Left lung (tissue), 10 donors: ENCODE data around the gene SSX2IP. TPM values are rescaled to one million over a fixed set of nuclear protein-coding genes. Genes with fewer than 3 reads are reported as not detected.

Experiments used
- ATAC-seq: fragments of 200-7000 bp; cut with Tn5 transposase; one replicate; pipeline ENCODE4 v1.9.1; 2020; ENCODE audit warnings: moderate library complexity
- DNase-seq, 4 donors: peaks; one replicate each; pipeline ENCODE4 v3.0.0-alpha.2; 2013 to 2020
- H3K27ac ChIP-seq, 2 donors: fragments of 200-600 bp; sonication (generic) in 1 of 2; one replicate each; pipeline versions ENCODE4 v1.5.0 to v1.8.0; 2020 to 2021
- H3K27me3 ChIP-seq, 2 donors: fragments of 200-600 bp; sonication (generic) in 1 of 2; one replicate each; pipeline versions ENCODE4 v1.5.0 to v1.8.0; 2020 to 2021
- H3K36me3 ChIP-seq, 2 donors: fragments of 200-600 bp; sonication (generic) in 1 of 2; one replicate each; pipeline versions ENCODE4 v1.5.0 to v1.8.0; 2020 to 2021
- H3K4me1 ChIP-seq, 2 donors: fragments of 200-600 bp; one replicate each; pipeline ENCODE4 v1.8.0; 2021
- H3K4me3 ChIP-seq, 2 donors: fragments of 200-600 bp; sonication (generic) in 1 of 2; one replicate each; pipeline versions ENCODE4 v1.5.0 to v1.8.0; 2020 to 2021; ENCODE audit warnings: mild to moderate bottlenecking in 1 of 2
- H3K9me3 ChIP-seq, 2 donors: fragments of 200-600 bp; sonication (generic) in 1 of 2; one replicate each; pipeline versions ENCODE4 v1.5.0 to v1.8.0; 2020 to 2021
- intact Hi-C, 2 donors: fragments of 100-400 bp; cut with DNase I; formaldehyde crosslinking; loops; one replicate each; pipeline versions ENCODE4 v1.11.2 to v1.14.2; 2022
- polyA plus RNA-seq, 6 donors: library from polyadenylated mRNA; unstranded; fragments of 120-200 nt; gene quantifications; one replicate each; pipeline ENCODE4 v1.2.1, GENCODE V29; 2013; ENCODE audit not compliant: insufficient read length in 6 of 6
- total RNA-seq, 2 donors: library from RNA; stranded (reverse); fragmentation: NEBNext Ultra II Directional; extraction: Animal tissue kit (Norgen Biotek cat#: 25700); gene quantifications; one replicate each; pipeline ENCODE4 v1.2.1, GENCODE V29; 2021
- TF ChIP-seq, protein P1 (sequence below), 2 donors: fragments of 200-600 bp; sonication (generic) in 1 of 2; IDR thresholded peaks; one replicate each; pipeline versions ENCODE4 v1.5.0 to v1.8.0; 2021; ENCODE audit warnings: antibody characterized with exemption in 2 of 2
- donor health status: DM: no; HTN: yes; CAD: no.
- donor health status: DM: no; HTN: no; CAD: no.

SSX2IP gene
- total and polyA plus RNA-seq, 8 donors, result 10.1 to 20.2 (median 17.8) TPM

DNA sequence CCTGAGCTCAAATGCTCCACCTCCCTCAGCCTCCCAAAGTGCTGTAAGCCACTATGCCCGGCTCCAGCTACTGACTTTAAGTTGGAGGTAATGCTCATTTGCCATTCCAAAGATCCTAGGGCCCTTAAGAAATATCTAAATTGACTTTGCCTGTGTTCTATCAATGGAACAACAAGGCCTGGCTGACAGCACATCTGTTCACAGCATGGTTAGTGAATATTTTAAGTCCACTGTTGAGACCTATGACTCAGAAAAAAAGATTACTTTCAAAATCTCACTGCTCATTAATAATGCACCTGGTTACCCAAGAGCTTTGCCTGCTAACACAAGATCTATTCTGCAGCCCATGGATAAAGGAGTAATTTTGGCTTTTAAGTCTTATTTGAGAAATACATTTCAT is 3.5 kb upstream of the SSX2IP start:
- H3K4me3 ChIP-seq, result no peak overlapping the region
- no peaks in the 10 kb centered on the region for H3K27me3 ChIP-seq
- H3K4me1 ChIP-seq, result peaks cover 7 to 32% of the 10 kb centered on the region in 2 donors
- no peaks in the 10 kb centered on the region for H3K9me3 ChIP-seq
- no peak overlapping the region for H3K27ac ChIP-seq
- TF ChIP-seq, protein P1, sequence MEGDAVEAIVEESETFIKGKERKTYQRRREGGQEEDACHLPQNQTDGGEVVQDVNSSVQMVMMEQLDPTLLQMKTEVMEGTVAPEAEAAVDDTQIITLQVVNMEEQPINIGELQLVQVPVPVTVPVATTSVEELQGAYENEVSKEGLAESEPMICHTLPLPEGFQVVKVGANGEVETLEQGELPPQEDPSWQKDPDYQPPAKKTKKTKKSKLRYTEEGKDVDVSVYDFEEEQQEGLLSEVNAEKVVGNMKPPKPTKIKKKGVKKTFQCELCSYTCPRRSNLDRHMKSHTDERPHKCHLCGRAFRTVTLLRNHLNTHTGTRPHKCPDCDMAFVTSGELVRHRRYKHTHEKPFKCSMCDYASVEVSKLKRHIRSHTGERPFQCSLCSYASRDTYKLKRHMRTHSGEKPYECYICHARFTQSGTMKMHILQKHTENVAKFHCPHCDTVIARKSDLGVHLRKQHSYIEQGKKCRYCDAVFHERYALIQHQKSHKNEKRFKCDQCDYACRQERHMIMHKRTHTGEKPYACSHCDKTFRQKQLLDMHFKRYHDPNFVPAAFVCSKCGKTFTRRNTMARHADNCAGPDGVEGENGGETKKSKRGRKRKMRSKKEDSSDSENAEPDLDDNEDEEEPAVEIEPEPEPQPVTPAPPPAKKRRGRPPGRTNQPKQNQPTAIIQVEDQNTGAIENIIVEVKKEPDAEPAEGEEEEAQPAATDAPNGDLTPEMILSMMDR (IDR thresholded peaks at IDR 0.05), result no peak
- no peaks in the 10 kb centered on the region for H3K36me3 ChIP-seq
- DNase-seq (no peak), ATAC-seq (no peak)
- intact Hi-C loops, result no loop called here

DNA sequence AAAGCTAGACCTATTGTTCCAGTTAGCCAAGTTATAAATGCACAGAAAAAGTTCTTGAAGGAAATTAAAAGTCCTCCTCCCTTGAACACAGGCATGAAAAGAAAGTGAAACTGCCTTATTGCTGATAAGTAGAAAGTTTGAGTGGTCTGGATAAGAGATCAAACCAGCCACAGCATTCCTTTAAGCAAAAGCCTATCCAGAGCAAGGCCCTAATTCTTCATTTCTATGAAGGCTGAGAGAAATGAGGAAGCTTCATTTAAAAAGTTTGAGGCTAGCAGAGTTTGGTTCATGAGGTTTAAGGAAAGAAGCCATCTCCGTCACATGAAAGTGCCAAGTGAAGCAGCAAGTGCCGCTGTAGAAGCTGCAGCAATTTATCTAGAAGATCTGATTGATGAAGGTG is 2.7 kb upstream of the SSX2IP start:
- intact Hi-C loops, result no loop called here
- no peaks in the 10 kb centered on the region for H3K27me3 ChIP-seq
- ATAC-seq (no peak), DNase-seq (no peak)
- no peak overlapping the region for H3K4me3 ChIP-seq
- peaks cover 7 to 34% of the 10 kb centered on the region in 2 donors for H3K4me1 ChIP-seq
- H3K9me3 ChIP-seq, result no peaks in the 10 kb centered on the region
- TF ChIP-seq, protein P1 (IDR thresholded peaks at IDR 0.05), result no peak
- H3K27ac ChIP-seq, result peak overlapping the region in 1 of 2 donors; percentile 52
- no peaks in the 10 kb centered on the region for H3K36me3 ChIP-seq

DNA sequence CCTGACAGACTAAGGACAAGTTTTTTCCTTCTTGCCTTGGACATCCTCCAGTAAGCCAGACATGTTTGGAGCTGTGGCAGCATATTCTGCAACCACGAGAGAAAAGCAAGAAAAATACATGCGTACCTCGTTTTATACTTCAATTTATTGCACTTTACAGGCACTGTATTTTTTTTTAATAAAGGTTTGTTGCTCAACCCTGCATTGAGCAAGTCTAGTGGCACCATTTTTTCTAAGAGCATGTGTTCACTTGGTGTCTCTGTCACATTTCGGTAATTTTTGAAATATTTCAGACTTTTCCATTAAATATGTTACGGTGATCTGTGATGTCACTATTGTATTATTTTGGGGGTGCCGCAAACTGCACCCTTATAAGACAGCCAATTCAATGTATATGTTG is 2.1 kb upstream of the SSX2IP start:
- Histone ChIP-seq H3K27ac (peak overlapping the region in 1 of 2 donors; percentile 52), H3K4me1 (peaks cover 7 to 34% of the 10 kb centered on the region in 2 donors), H3K9me3 (no peaks in the 10 kb centered on the region), H3K4me3 (no peak overlapping the region), H3K36me3 (no peaks in the 10 kb centered on the region), H3K27me3 (no peaks in the 10 kb centered on the region)
- no peak for ATAC-seq
- intact Hi-C loops, result no loop called here
- no peak for DNase-seq
- TF ChIP-seq, protein P1 (IDR thresholded peaks at IDR 0.05), result no peak

DNA sequence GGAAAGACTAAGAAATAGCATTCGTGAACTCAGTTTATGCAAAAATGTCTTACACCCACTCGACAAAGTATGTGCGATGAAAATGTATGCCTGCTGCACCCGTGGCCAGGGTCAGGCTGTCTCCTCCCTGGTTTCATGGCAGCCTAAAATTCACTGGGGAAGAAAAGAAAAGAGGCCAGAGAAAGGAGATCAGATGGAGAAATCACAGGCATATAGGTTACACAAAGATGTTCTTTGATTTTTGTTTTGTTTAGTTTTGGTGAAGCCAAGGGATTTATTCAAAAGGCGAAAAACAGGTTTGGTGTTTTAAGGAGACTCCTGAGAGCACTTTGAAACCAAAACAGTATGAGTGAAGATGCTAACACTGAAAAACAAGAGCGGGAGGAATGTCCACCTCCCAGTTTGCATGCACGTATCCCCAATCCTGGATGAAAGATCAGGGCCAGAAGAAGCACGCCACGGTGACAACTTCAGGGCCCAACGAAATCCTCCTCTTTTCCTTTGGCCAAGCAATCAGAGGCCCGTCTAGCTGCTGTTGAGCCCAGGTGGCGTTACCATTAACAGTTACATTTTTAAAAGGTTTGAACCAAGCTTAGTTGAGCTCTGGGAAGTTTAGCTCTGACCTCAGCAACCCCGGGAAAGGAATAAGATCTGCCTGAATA is 992 bp upstream of the SSX2IP start:
- TF ChIP-seq, protein P1 (IDR thresholded peaks at IDR 0.05), result no peak
- no peak for DNase-seq
- Histone ChIP-seq H3K36me3 (no peaks in the 10 kb centered on the region), H3K27me3 (no peaks in the 10 kb centered on the region), H3K4me3 (peak overlapping the region; percentile 68 to 84), H3K27ac (peak overlapping the region; percentile 52 to 74), H3K9me3 (no peaks in the 10 kb centered on the region), H3K4me1 (peaks cover 7 to 34% of the 10 kb centered on the region in 2 donors)
- intact Hi-C loops, result no loop called here
- ATAC-seq, result no peak

DNA sequence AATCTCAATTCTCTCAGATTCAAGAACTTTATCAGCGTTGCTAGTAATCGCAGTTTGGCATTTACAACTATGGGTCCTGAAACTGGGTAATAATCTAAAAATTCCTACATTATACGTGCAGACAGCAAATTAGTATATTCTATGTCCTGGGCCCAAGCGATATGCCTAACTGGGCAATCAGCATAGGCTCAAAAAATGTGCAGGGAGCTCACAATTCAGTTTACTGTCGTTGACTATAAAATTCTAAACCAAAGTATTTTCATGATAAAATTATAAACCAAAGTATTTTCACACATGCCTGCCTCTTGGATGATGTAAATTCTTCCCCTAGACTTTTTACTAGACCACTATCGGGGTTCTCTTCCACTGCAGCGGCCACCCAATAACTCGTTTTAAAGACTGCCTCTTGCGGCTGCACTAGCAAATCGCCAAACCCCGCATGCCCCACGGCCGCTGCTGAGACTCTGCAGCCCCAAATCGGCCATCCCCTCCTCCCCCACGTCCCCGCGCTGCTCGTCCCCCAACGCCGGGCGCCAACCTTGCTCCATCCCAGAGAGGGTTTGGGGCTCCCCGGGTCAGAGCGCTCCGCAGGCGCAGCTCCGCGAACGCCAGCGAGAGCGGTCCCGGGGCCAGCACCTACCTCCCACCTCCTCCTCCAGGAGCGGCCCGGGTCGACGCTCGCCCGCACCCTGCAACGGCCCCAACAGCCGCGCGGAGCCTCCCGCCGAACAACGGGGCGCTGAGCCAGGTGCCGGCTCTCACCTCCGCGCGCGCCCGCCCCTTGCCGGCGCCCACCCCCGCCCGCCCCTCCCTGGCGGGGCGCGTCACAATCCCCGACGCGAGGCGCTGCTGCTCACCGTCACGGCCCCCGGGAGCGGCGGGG is 506 bp downstream of the SSX2IP start:
- no peaks in the 10 kb centered on the region for H3K36me3 ChIP-seq
- peaks cover 7 to 34% of the 10 kb centered on the region in 2 donors for H3K4me1 ChIP-seq
- ATAC-seq (peak; percentile 62), DNase-seq (peak in 2 of 4 donors; percentile 65 to 67)
- H3K9me3 ChIP-seq, result no peaks in the 10 kb centered on the region
- peak overlapping the region; percentile 68 to 84 for H3K4me3 ChIP-seq
- no peaks in the 10 kb centered on the region for H3K27me3 ChIP-seq
- intact Hi-C loops, result no loop called here
- TF ChIP-seq, protein P1 (IDR thresholded peaks at IDR 0.05), result peak in 1 of 2 donors; percentile 8
- peak overlapping the region; percentile 61 to 74 for H3K27ac ChIP-seq
